Adipocyte (in vitro differentiated cells): ENCODE measurements around the gene PROX2.

Experiments
- DNase-seq: peaks from one replicate; pipeline ENCODE4 v3.0.0-alpha.2; 2015; ENCODE audit warnings: low read depth
- H3K27me3 ChIP-seq: replicated peaks from 2 replicates; pipeline ENCODE4 v1.7.0; 2013; ENCODE audit warnings: mild to moderate bottlenecking, low read length, moderate library complexity; ENCODE audit not compliant: control insufficient read depth, insufficient read depth
- H3K36me3 ChIP-seq: 2 replicates; pipeline ENCODE4 v1.7.0; 2013; ENCODE audit warnings: low read length, mild to moderate bottlenecking, moderate library complexity; ENCODE audit not compliant: control insufficient read depth, insufficient read depth, severe bottlenecking
- H3K4me1 ChIP-seq: 2 replicates; pipeline ENCODE4 v1.7.0; 2013; ENCODE audit warnings: mild to moderate bottlenecking, low read length, moderate library complexity; ENCODE audit not compliant: control insufficient read depth, insufficient read depth
- H3K4me3 ChIP-seq: 2 replicates; pipeline ENCODE4 v1.7.0; 2013; ENCODE audit warnings: mild to moderate bottlenecking, low read length, moderate library complexity
- H3K9ac ChIP-seq: 2 replicates; pipeline ENCODE4 v1.7.0; 2013; ENCODE audit warnings: mild to moderate bottlenecking, low read length, moderate library complexity
- H3K9me3 ChIP-seq: 2 replicates; pipeline ENCODE4 v1.7.0; 2013; ENCODE audit warnings: mild to moderate bottlenecking, low read length, moderate library complexity; ENCODE audit not compliant: control insufficient read depth

Gene PROX2

DNA sequence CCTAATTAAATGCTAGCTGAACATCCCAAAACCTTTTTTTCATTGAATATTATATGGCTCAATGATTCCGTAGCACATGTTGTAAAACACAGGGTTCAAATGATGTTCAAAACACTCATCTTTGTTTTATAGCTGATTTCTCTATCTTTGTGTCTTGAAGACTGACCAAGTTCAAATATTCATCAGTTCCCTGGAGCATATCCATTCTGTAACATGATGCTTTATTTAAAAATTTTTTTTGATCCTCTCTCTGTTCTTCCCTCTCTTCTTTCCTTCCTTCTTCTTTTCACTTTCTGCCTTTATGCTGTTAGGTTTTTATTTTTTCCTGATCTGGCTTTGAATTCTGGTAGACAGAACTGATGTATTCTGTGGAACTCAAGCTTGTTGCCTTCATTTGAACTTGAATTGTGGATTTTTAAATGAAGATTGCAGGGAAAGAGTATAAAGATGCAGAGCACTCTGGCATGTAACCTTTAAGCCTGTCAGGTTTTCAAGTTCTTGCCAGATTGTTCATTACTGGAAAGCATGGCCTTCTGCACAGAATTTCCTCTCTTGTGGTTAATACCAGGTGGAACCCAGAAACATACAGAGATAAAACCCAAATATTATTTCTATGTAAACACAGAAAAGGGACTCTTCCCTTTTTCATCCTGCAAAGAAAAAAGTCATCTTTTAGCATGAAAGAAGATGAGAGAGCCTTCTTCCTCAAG is 39.5 kb downstream of the PROX2 start:
- Histone ChIP-seq H3K27me3 (no peaks in the 10 kb centered on the region), H3K9ac (no peak overlapping the region), H3K4me1 (peaks cover 32% of the 10 kb centered on the region), H3K4me3 (no peak overlapping the region), H3K36me3 (peaks cover 24% of the 10 kb centered on the region), H3K9me3 (no peaks in the 10 kb centered on the region)
- peak; percentile 66 for DNase-seq

DNA sequence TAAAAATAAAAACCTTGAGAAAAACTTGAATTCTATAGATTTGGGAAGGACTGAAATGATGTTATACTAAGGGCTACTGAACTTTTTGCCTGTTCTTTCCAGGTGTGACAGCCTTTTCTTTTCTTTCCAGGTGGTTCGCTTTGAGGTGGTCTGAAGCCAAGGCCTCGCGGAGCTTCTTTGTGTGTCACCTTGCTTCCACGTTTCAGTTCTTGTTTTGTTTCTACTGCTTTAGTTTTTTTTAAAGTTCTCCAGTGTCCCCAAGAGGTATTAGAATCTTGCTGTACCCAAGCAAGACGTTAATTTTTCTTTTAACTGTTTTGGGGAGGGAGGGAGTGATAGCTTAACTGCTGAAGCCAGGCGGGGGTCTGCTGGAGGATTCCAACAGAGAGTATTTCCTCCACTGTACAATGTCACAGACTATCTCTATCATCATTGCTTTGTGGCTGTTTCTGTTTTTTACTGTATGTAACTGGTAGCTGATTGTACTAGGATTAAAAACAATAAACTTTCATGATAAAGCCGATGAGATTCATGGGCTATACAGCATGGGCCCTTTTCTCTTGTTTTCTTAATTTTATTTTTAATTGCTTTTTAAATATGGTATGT is 40.2 kb downstream of the PROX2 start:
- Histone ChIP-seq H3K9me3 (no peaks in the 10 kb centered on the region), H3K27me3 (no peaks in the 10 kb centered on the region), H3K4me3 (no peak overlapping the region), H3K36me3 (peaks cover 24% of the 10 kb centered on the region), H3K9ac (no peak overlapping the region), H3K4me1 (peaks cover 32% of the 10 kb centered on the region)
- no peak for DNase-seq

DNA sequence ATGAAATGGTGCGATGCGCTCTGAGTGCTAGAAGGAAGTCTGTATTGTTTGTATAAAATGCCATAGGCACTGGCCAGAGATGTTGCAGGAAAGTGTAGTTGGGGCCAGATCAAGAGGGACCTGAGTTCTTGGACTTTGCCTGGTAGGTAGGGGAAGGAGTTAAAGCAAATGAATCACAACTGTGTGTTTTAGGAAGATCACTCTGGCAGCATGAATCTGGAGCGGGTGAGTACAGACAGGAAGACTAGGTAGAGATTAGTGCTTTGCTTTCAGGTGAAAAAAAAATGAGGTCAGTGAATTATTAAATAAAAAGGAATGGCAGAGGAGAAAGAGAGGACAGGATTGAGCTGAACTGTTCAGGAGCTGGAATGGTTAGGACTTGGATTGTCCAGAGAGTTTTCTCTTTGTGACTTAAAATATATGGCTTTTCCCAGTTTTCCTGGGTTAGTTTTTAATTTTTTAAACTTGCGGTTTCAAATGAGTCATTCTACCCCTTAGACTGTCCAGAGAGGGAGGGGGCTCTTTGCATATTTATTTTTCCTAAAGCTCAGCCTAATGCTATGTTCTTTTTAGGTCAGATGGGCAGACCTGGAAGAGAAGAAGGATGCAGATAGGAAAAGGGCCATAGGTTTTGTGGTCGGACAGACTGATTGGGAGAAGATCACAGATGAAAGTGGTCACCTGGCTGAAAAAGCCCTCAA is 41.1 kb downstream of the PROX2 start:
- H3K4me1 ChIP-seq: peaks cover 32% of the 10 kb centered on the region
- H3K27me3 ChIP-seq: no peaks in the 10 kb centered on the region
- H3K4me3 ChIP-seq: no peak overlapping the region
- H3K9ac ChIP-seq: no peak overlapping the region
- H3K36me3 ChIP-seq: peaks cover 29% of the 10 kb centered on the region
- no peaks in the 10 kb centered on the region for H3K9me3 ChIP-seq
- peak; percentile 39 for DNase-seq

DNA sequence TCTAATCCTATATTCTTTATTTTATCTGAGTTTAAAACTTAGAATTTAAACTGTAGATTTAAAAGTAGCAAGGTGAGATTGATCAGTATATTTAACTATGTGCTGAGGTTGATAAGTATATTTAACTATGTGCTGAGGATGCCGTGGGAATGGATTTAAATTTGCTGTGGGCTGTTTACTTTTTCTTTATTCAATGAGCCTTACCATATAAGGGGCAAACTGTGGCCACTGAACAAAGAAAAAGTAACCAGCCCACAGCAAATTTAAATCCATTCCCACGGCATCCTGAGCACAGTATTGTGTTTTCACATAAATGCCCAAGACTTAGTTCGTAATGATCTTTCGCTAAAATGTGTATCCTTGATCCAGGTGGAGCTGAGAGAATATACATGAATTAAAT is 43.1 kb downstream of the PROX2 start:
- H3K4me1 ChIP-seq: peaks cover 24% of the 10 kb centered on the region
- H3K36me3 ChIP-seq: peaks cover 38% of the 10 kb centered on the region
- DNase-seq: no peak
- H3K27me3 ChIP-seq: no peaks in the 10 kb centered on the region
- no peaks in the 10 kb centered on the region for H3K9me3 ChIP-seq
- H3K9ac ChIP-seq: no peak overlapping the region
- no peak overlapping the region for H3K4me3 ChIP-seq

DNA sequence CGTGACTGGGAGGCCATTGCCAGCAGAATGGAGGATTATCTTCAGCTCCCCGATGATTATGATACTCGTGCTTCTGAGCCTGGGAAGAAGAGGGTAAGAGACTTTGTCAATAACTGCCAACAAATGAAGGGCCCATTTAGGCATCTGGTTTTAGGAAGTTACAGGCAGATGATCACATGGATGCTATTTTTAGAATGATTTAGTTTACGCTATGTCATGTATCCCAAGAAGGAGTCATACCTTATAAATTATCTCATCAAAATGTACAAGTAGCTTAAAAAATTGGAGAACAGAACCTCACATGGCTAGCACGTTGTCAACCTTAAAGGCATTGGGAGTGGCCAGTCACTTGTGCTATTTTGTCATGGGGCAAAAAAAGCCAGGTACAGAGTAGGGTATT is 46.7 kb downstream of the PROX2 start:
- H3K9me3 ChIP-seq: no peaks in the 10 kb centered on the region
- peaks cover 35% of the 10 kb centered on the region for H3K36me3 ChIP-seq
- H3K9ac ChIP-seq: no peak overlapping the region
- no peak for DNase-seq
- H3K4me3 ChIP-seq: no peak overlapping the region
- H3K4me1 ChIP-seq: no peaks in the 10 kb centered on the region
- no peaks in the 10 kb centered on the region for H3K27me3 ChIP-seq

DNA sequence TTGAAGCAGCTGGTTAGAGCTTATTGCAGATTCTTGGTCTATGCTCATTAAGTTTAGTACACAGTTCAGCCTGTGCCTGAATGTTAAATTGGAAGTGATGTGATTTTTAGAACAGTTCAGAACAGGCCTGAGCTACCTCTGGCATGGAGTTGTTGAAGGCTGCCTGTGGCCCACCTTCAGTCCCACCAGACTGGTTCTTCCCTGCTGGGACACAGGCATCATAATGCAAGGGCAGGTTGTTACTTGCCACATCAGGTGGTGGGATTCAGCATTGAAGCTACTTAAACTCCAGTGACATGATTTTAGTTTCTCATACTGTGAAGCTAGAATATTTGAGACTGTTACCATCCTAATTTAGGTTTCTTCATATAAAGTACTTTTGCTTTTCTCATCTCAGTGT is 49.4 kb downstream of the PROX2 start:
- H3K27me3 ChIP-seq: no peaks in the 10 kb centered on the region
- no peak for DNase-seq
- no peak overlapping the region for H3K4me3 ChIP-seq
- no peaks in the 10 kb centered on the region for H3K9me3 ChIP-seq
- H3K36me3 ChIP-seq: peaks cover 54% of the 10 kb centered on the region
- H3K9ac ChIP-seq: no peak overlapping the region
- H3K4me1 ChIP-seq: no peaks in the 10 kb centered on the region
